Thyroid gland (tissue), 4 donors: ENCODE results near the gene GDA. TPM values are rescaled to one million over a fixed set of nuclear protein-coding genes. Genes with fewer than 3 reads are reported as not detected.

ENCODE experiments used
- DNase-seq, 2 donors: peaks; one replicate each; pipeline ENCODE4 v3.0.0-alpha.2; 2019
- H3K27ac ChIP-seq, 3 donors: fragments of 200-600 bp; sonication (generic); 1 replicate in 2 of 3; 2 replicates in 1 of 3; pipeline ENCODE4 v1.5.1; 2016 to 2019; ENCODE audit warnings: mild to moderate bottlenecking in 1 of 3, moderate library complexity in 1 of 3
- H3K27me3 ChIP-seq: fragments of 200-600 bp; sonication (generic); one replicate; pipeline ENCODE4 v1.5.1; 2019
- H3K36me3 ChIP-seq, 2 donors: fragments of 200-600 bp; sonication (generic); one replicate each; pipeline ENCODE4 v1.5.1; 2016 to 2019
- H3K4me1 ChIP-seq, 2 donors: fragments of 200-600 bp; sonication (generic); one replicate each; pipeline ENCODE4 v1.5.1; 2017 to 2019
- H3K4me3 ChIP-seq, 3 donors: fragments of 200-600 bp; sonication (generic); replicated peaks in 1 of 3; 1 replicate in 2 of 3; 2 replicates in 1 of 3; pipeline ENCODE4 v1.5.1; 2016; ENCODE audit warnings: mild to moderate bottlenecking in 1 of 3
- H3K9me3 ChIP-seq: fragments of 200-600 bp; sonication (generic); one replicate; pipeline ENCODE4 v1.5.1; 2017
- CTCF ChIP-seq, 6 experiments: fragments of 200-600 bp in 3 of 6; fragments of 450-650 bp in 3 of 6; sonication (generic) in 3 of 6; IDR thresholded peaks; one replicate each; pipeline ENCODE4 v1.5.1; 2016 to 2019; ENCODE audit warnings: antibody characterized with exemption in 6 of 6, mild to moderate bottlenecking in 2 of 6, inconsistent platforms in 1 of 6, moderate library complexity in 1 of 6
- POLR2A ChIP-seq, 2 donors: fragments of 450-650 bp; IDR thresholded peaks; one replicate each; pipeline ENCODE4 v1.6.1; 2017; ENCODE audit warnings: antibody characterized with exemption in 2 of 2, mild to moderate bottlenecking in 2 of 2, moderate library complexity in 1 of 2
- WGBS, 2 donors: methylation state at CpG; one replicate each; pipeline ENCODE4 v1.1.5; 2017; 5-methylcytosine and 5-hydroxymethylcytosine counted together
- intact Hi-C: fragments of 100-400 bp; cut with DNase I; formaldehyde crosslinking; loops from one replicate; pipeline ENCODE4 v1.15.1; 2023
- small RNA-seq: library from RNA; depleted of rRNA; stranded (forward); fragments of <200 nt; gene quantifications from one replicate; pipeline ENCODE3, GENCODE V24; 2016
- total RNA-seq, 4 donors: library from RNA; depleted of rRNA; stranded (reverse); fragments of >200 nt; gene quantifications; one replicate each; pipeline ENCODE4 v1.2.3, GENCODE V29; 2016

GDA gene
- total RNA-seq, 4 donors from 2014 or later: 0.78 TPM; not detected in 3

GRCh38 chr9:72300873-72301272 is 151.6 kb downstream of the GDA start:
- Histone ChIP-seq H3K9me3 (no peaks in the 10 kb centered on the region), H3K4me1 (peaks cover 10 to 26% of the 10 kb centered on the region in 2 donors), H3K27me3 (no peaks in the 10 kb centered on the region), H3K36me3 (no peaks in the 10 kb centered on the region), H3K4me3 (no peak overlapping the region), H3K27ac (no peak overlapping the region)
- 92 to 93% methylated on average over 4 of the region's 4 CpGs for WGBS, 2 donors
- TF ChIP-seq POLR2A (IDR thresholded peaks at IDR 0.05) (no peak), CTCF (IDR thresholded peaks at IDR 0.05) (no peak)
- DNase-seq: no peak
- intact Hi-C loops: no loop called here

Small RNA genes lying within 50 kb of the gene (small RNA-seq; reads per million reads assigned to genes)
- gene RNA5SP285: not detected

Other genes starting within 250 kb of the GDA start
- gene ABHD17B, start 238.2 kb upstream of the GDA start, total RNA-seq: 10 to 100 TPM; 30.0 to 46.2 (median 34.0) TPM
- 10 to 100 TPM in 3 of 4 donors, 1 to 10 TPM in 1; 8.9 to 21.7 (median 13.0) TPM for gene C9orf85, start 237.8 kb upstream of the GDA start, total RNA-seq
- not detected for gene C9orf57, start 88.8 kb upstream of the GDA start, total RNA-seq
- gene ZFAND5, start 215.8 kb downstream of the GDA start, total RNA-seq: 100 to 1,000 TPM; 165 to 229 (median 211) TPM